Measurements from ENCODE around the gene HMGN4.
"Not testable (repeated sequence)": the region's sequence is repeated elsewhere in the genome, so short reads cannot be mapped to it uniquely, and the experiment has no call there.

Gene HMGN4

DNA sequence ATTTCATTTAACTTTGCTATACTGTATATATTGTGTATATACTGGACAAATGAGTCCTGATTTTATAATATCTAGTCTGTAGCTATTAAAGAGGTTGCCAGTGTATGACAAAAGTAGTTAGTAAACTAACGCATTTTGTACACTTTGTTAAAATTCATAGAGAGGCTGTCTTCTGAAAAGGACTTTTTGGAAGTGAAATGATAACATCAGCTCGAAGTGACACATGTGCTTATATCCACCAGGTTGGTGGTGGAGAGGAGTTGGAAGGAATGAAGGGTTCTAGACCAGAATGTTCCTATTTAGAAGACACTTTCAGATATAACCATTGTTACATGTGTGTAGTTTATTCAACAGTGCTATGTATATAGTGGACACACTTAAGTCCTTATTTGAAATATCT is 13.9 kb upstream of the HMGN4 start:
- not testable (repeated sequence) for DNase-seq

DNA sequence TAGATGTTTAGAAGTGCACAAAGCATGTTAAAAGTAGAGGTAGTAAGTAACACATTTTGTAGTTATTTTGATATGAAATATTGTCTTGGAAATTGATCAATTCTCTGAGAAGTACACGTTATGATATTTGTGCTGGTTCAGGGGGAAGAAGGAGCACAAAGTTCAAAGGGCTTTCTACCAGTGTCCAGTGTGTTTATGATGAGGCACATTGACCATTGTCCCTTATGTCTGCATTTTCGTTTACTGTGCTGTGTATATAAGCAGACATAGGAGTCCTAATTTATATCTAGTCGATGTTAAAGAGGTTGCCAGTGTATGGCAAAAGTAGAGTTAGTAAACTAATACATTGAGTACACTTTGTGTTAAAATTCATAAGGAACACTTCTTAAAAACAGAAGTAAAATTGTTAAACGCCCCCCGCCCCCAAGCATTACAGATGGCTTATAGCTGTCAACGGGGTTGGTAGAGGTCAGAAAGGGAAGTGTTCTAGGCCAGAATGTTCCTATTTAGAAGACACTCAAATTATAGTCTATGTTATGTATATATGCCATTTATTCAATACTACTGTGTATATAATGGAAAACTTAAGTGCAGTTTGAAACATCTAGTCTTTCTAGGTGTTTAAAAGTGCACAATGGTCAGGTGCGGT is 13.3 kb upstream of the HMGN4 start:
- DNase-seq, result peak; percentile 38 to 46

DNA sequence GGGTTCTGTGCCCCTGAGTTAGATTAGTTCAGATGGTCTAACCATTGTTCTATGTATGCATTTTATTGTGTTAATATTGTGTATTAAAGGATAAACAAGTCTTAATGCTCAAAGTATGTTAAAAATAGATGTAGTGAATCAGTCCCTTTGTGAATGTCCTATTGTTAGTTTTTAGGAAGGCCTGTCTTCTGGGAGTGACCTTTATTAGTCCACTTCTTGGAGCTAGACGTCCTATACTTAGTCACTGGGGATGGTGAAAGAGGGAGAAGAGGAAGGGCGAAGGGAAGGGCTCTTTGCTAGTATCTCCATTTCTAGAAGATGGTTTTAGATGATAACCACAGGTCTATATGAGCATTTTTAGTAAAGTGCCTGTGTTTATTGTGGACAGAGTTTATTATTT is 12.3 kb upstream of the HMGN4 start:
- DNase-seq, result no peak

DNA sequence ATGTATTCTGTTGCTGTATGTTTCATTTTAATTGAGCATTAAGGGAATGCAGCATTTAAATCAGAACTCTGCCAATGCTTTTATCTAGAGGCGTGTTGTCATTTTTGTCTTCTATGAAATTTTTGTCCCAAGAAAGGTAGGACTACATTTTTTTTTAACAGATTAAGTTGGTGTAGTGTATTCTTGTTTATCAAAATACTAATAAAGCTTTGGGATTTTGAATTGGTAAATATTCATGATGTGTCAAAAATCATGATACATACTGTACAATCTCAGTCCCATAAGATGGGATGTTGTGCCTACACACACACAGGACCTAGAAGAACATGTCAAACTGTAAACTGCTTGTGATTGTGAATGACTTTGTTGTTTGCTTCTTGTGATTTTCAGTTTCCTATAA is 11.2 kb upstream of the HMGN4 start:
- no peak for DNase-seq

DNA sequence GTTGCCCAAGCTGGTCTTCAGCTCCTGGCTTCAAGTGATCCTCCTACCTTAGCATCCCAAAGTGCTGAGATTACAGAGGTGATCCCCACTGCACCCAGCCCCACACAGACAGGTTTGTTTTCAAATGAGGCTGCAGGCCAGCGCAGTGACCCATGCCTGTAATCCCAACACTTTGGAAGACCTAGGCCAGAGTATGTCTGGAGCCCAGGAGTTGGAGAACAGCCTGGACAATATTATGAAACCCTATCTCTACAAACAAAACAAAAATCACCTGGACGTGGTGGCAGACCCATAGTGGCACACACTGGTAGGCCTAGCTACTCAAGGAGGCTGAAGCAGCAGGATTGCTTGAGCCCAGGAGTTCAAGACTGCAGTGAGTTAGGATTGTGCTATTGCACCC is 8.0 kb upstream of the HMGN4 start:
- DNase-seq, result no peak

DNA sequence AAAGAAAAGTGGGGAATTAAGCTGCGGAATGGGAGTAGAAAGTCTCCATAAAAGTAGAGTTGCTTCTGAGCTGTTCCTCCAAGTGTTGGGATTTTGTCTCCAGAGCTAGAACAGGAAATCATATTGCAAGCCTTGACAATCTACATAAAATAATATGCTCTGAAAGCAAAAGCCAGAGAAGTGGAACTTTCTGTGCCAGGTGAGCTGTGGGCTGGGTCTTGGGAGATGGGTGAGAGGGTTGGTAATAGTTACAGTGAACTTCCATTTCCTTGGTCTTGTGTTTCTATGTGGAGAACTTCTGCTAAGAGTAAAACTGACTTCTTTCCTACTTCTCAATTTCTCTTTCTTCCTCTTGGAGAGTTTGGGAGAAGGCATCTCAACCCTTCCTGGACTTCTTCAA is 6.3 kb upstream of the HMGN4 start:
- DNase-seq, result no peak

DNA sequence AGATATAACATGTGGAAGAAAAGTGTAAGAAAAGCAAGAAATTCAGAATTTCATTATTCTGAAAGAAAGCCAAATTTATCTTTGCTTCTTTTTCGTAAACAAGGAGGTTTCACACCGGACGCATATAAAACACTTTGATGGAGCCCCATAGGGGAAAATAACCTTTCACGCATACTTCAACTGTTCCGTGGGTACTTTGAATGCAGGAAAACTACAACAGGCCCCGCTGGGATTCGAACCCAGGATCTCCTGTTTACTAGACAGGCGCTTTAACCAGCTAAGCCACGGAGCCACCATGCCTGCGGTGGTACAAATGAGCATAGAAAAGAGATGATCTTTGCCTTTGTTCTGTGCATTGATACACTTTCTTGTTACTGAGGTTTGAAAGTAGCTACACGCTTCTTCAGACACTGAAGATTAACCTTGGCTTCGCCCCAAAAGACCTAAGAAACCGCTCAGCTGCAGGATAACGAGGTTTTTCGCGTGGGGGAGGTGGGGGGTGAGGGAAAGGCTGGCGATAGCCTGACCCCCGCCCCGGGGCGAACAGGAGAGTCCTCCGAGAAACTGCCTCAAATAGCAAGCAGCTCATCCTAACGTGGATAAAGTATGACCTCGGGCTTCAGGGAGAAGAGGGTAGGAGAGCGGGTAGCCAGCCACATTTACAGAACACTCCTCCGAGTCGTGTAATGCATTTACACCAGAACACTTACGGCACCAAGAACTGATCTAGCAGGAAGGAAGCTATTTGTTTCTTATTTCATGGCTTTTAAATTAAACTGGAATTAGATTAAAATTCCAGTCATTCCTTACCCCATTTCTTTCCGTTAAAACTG is 5.3 kb upstream of the HMGN4 start:
- DNase-seq, result peak; percentile 76 to 80

DNA sequence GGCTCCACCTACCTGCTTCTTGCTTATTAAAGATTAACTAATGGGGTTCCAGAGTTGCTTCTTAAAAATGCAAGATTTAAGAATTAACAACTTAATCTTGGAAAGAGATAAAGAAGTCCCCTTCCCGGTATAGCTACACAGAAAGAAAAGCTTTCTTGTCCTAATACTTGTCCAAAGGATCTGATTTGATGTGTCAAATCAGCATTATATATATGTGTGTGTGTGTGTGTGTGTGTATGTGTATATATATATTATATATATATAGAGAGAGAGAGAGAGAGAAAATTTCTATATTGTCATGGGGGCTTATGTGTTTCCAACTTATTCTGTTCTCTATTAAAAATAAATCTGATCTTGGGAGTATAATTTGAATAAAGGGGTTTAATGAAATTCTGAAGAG is 4.6 kb upstream of the HMGN4 start:
- DNase-seq, result no peak

DNA sequence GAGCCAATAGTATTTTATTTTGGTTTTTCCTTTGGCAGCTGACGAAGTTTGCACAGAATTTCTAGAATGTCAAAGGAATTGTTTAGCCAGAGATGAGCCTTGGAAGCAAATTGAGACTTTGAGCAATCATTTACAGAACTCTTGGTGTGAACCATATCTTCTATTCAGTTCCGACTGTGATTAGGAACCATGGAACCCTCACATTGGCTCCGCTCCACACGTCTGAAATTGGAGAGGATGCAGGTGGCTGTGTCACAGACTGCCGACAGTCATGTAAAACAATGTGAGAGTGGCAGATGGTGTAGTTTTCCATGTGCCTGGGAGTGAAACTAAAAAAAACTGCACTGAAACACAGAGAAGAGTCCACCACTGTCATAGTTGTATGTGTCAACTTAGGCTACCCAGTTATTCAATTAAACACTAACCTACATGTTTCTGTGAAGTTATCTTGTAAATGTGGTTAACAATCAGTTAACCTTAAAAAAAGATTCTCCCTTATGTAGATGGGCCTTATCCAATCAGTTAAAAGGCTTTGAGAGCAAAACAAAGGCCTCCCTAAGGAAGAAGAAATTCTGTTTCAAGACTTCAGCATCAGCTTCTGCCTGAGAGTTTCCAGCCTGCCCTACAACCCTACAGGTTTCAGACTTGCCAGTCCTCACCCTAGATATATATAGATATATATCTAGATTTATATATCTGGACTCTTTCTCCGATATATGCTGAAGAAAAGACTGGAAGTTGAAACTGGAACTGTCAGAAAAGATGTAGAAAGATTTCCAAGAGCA is 3.3 kb upstream of the HMGN4 start:
- no peak for DNase-seq

DNA sequence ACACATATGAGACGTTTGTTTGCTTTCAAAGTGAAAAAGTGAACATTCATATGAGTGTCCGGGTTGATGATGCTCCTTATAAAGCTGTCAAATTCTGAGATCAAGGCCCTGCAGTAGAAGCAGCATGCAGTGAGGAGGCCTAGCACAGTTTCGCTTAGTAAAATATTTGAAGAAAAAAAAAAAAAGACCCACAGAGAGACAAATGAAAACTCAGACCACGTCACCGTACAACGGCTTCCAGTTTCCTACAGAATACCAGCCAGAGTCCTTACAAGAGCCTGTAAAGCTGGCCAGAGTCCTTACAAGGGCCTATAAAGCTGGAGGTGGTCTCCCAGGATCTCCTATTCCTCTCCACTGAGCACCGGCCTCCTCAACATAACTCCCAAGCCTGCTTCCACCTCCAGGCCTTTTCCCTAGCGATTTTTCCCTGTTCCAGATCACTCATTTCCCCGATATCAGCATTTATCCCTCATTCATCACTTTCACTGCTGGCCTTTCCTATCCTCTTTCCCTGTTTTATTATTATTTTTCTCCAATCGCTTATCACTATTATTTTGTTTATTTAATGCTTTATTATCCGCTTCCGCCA is 1.5 kb upstream of the HMGN4 start:
- DNase-seq, result peak; percentile 47 to 50

DNA sequence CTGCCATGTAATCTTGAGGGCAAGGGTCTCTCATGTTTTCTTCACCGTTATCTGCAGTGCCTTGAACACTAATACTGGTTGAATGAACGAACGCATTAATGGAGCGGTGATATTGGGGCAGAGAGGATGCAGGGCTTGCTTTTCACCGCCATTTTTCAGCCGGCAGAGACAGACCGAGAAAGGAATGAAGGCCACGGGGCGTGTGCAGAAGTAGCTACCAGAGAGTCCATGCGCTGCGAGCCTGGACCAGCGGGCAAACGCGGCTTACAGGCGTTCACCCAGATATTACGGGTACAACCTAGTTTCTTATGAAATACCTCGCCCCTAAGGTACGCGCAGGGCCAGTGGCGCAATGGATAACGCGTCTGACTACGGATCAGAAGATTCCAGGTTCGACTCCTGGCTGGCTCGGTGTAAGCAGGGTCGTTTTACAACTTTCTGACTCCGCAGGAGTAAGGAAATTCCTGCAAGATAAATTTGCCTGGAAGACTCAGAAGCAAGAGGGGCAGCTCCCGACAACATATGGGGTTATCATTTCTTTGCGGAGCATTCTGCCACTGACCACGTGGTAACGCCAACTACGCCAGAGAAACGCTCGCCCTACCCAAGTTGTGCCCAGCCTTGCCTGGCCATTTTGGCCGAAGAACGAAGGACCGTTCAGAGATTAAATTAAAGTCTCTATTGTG is 863 bp upstream of the HMGN4 start:
- DNase-seq, result peak; percentile 83 to 89

DNA sequence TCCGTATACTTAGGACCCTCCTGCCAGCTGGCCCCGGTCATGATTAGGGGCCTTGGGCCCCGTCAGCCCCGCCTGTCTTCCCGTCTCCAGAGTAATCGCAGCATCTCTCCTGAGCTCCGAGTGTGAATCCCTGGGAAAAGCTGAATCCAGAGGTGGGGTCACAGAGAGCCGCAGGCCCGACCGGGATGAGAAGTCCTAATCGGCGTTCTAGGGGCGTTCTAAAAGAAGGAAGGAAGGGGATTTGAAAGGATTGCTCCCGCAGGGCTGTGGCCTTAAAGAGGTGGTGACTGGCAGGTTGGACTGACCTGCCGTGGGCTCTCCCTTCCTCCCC is 371 bp downstream of the HMGN4 start:
- DNase-seq, result peak in 1 of 2 experiments; percentile 39

DNA sequence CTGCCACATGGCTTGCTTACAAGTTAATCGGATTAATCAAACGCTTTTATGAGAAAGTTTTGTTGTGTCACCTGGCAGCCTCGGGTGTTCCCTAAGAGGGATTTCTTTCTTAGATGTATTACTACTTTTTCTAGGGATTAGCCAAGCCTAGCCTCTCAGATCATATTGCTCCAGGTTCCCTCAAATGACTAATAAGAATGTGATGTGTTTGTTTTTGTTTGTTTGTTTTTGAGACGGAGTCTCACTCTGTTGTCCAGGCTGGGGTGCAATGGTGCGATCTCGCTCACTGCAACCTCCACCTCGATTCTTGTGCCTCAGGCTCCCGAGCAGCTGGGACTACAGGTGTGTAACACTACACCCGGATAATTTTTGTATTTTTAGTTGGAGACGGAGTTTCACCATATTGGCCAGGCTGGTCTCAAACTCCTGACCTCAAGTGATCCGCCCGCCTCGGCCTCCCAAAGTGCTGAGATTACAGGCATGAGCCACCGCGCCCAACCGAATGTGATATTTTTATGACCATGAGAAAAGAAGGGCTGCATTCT is 977 bp downstream of the HMGN4 start:
- no peak for DNase-seq

DNA sequence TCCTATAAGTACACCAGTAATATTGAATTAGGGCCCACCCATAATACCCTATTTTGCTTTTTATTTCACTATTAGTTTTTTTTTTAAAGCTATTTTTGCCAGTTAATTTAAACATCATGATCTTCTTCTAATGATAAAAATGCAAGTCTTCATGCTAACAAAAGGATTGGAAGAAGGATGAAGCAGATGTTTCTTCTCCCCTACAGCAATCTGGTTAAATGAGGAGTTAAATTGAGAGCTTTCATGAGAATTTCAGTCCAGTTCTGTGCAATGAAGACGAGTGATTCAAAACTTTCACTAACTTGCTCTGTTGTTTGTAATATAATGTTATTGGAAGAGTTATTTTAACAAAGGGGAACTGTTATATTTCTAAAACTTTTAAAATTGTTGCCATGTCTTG is 3.4 kb downstream of the HMGN4 start:
- DNase-seq, result no peak

DNA sequence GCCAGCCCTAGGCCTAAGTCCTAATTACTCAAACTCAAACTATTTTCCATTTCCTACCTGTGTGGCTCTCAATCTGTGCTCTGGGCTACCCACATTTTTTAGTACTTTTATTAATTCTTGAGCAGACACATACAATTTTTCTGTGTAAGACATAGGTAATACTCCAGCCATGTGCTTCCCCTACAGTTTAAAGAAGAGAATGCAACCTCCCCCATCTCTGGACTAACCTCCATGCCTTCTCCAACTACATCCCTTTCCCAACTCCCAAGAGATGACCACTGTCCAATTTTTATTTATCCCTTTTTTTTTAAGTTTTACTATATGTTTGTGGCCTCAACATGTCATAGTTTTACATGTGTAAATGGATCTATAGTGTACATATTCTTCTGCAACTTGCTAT is 5.8 kb downstream of the HMGN4 start:
- peak; percentile 45 to 69 for DNase-seq

DNA sequence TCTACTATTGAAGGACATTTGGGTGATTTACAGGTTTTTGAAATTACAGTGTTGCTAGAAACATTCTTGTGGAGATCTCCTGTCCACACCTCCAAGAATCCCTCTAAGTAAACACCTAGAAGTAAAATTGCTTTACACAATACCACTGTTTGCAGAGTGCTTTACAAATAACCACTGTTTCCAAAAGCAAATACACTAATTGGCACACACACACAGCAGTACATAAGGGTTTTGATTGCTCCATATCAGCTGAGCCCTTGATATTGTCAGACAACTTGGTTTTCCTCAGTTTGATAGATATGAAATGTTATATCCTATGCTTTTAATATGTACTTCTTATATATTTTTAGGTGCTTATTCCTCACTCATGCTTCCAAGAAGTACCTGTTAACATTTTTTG is 6.3 kb downstream of the HMGN4 start:
- no peak for DNase-seq

DNA sequence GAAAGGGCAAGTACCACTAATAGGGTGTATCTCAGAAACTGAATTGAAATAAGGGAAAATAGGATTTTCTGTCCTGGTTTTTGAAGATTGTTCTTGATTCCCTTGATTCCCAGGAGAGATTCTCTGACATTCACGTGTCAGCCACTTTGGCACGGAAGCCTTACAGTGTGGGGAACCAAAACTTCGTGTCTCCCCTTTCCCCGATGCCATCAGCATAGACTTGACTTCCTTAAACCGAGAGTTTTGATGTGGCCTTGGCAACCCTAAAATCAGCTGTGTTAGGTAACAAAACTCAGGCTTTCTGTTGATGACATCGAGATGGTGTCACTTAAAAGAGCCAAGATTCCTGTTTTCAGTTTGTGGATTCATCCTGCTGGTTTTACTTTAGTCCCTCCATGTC is 7.5 kb downstream of the HMGN4 start:
- DNase-seq, result no peak

DNA sequence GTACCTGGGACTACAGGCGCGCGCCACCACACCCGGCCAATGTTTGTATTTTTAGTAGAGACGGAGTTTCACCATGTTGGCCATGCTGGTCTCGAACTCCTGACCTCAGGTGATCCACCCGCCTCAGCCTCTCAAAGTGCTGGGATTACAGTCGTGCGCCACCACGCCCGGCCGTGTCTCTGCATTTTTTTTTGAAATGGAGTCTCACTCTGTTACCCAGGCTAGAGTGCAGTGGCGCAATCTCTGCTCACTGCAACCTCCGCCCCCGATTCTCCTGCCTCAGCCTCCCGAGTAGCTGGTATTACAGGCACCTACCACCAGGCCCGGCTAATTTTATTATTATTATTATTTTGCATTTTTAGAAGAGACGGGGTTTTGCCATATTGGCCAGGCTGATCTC is 9.2 kb downstream of the HMGN4 start:
- DNase-seq, result not testable (repeated sequence)

DNA sequence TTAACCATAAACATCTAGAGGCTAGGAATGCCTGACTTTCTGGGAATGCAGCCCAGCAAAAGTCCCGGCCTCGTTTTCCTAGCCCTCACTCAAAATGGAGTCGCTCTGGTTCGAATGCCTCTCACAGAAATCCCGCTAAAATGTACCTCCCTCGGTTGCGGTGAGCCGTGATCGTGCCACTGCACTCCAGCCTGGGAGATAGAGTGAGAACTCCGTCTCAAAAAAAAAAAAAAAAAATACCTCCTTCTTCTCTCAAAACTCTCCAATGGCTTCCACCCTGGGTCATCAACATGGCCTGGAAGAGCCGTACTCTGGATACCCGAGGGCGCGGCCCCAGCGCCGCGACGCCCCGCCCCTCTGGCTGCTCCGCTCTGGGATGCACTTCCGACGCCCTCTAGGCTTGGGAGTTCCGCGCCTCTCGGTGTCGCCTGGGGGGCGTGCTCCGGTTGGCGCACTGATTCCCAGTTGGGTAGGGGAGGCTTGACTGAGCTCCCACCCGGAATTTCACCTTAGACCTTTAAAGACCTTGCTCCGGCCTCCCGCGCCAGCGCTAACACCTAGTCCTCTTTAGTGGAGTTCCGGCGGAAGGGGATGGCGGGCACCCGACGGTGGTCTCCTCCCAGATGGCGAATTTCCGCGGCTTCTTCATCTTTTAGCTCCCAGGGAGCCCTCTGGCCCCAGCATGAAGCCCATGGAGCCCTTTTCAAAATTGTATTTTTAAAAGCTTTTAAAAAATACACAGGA is 12.3 kb downstream of the HMGN4 start:
- peak; percentile 48 to 64 for DNase-seq

DNA sequence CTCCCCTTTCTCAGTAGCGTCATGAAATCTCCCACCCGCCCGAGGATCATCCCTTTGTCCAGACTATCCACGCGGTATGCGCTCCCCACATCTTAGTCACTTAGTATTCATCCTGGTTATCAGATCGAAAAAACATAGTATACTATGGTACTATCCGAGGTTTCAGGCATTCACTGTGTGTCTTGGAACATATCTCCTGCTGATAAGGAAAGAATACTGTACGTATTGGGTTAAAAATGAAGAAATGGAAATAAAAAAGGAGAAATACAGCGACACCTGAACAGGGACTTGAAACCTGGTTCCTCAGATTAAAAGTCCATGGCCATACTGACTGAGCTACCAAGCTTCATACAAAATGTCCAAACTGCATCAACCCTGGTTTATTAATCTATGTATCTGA is 14.0 kb downstream of the HMGN4 start:
- no peak for DNase-seq

DNA sequence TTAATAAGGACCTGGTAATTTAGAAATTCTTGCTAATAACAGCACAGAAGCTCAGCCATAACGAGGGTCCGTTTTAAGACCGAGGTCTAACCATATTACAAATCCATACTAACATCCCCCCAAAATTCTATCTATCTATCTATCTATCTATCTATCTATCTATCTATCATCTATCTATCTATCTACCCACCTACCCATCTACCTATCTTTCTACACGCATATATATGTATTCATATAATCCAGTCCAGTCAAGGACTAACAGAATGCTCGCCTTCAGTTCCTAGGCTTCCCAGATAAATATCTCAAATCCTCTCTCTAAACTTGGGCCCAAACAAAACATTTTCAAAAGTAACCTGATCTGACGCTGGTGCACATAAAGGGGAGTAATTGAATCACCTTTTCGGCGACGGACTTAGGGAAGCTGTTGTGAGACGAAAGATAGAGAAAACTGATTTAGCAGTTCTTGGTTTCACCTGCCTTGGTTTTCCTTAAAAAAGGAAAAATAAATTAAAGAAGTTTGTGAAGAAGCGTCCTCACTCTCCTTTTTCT is 14.5 kb downstream of the HMGN4 start:
- peak; percentile 33 to 36 for DNase-seq

DNA sequence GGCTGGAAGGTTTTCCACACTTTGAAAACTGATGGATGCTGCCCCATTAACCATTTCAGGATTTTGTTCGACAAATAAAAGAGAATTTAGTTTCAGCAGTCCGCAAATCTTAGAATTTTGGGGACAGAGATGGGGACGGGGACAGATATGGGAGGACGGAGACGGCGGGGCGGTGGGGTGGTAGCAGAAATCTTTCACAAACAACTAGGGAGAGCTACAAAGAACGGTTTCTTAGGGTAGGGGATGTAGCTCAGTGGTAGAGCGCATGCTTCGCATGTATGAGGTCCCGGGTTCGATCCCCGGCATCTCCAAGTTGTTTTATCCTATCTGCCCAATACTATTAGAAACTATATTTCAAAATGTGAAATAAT is 15.1 kb downstream of the HMGN4 start:
- peak; percentile 80 to 85 for DNase-seq
